ENCODE measurements around the gene GMPR. TPM values are rescaled to one million over a fixed set of nuclear protein-coding genes. Genes with fewer than 3 reads are reported as not detected.

GMPR gene
- total and polyA plus RNA-seq, 5 donors, result 68.2 to 123 (median 72.3) TPM

DNA sequence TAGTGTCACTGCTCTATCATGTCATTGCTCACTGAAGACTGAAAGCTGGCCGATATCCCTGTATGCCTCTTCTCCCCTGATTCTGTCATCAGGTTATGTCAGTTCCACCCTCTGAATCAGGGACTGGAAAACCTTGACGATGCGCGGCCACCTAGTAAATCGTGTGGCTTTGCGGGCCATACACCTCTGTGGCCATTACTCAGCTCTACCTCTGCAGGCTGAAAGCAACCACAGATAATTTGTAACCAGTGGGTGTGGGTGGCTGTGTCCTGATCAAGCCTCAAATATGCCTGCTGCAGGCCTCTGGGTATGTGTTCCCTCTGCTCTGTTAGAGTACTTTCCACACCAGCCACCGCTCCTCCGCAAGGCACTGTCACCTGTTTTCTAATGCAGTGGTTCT lies 105.2 kb downstream of the GMPR start:
- no peak for ATAC-seq
- no peaks in the 10 kb centered on the region for H3K27me3 ChIP-seq (ENCODE audit: control insufficient read depth, insufficient read depth)
- H3K9me3 ChIP-seq (ENCODE audit: control insufficient read depth, low read length), result no peaks in the 10 kb centered on the region
- DNase-seq, result no peak
- no peak overlapping the region for H3K4me3 ChIP-seq (ENCODE audit: low read length)
- 87% methylated on average over 8 of the region's 8 CpGs for WGBS
- H3K4me1 ChIP-seq (ENCODE audit: control insufficient read depth, insufficient read depth, low read length), result peaks cover 7% of the 10 kb centered on the region
- intact Hi-C loops (cut with DNase I), result no loop called here
- no peak overlapping the region for H3K27ac ChIP-seq (ENCODE audit: low read length)

GRCh38 chr6:16344756-16345155 lies 106.4 kb downstream of the GMPR start:
- no peak overlapping the region for H3K27ac ChIP-seq (ENCODE audit: low read length)
- DNase-seq (no peak), ATAC-seq (no peak)
- intact Hi-C loops (cut with DNase I), result no loop called here
- no peaks in the 10 kb centered on the region for H3K27me3 ChIP-seq (ENCODE audit: control insufficient read depth, insufficient read depth)
- H3K9me3 ChIP-seq (ENCODE audit: control insufficient read depth, low read length), result no peaks in the 10 kb centered on the region
- 78% methylated on average over 6 of the region's 6 CpGs for WGBS
- peaks cover 5% of the 10 kb centered on the region for H3K4me1 ChIP-seq (ENCODE audit: control insufficient read depth, insufficient read depth, low read length)
- no peak overlapping the region for H3K4me3 ChIP-seq (ENCODE audit: low read length)

Other genes starting within 250 kb of the GMPR start
- 10 to 100 TPM; 12.6 to 25.9 (median 22.2) TPM for gene MYLIP, start 109.5 kb upstream of the GMPR start, total RNA-seq
- 13.0 TPM for gene MYLIP, start 109.5 kb upstream of the GMPR start, polyA plus RNA-seq

All from right cardiac atrium (tissue), 5 donors.